Measurements from ENCODE around the gene EEF1AKMT4.

DNA sequence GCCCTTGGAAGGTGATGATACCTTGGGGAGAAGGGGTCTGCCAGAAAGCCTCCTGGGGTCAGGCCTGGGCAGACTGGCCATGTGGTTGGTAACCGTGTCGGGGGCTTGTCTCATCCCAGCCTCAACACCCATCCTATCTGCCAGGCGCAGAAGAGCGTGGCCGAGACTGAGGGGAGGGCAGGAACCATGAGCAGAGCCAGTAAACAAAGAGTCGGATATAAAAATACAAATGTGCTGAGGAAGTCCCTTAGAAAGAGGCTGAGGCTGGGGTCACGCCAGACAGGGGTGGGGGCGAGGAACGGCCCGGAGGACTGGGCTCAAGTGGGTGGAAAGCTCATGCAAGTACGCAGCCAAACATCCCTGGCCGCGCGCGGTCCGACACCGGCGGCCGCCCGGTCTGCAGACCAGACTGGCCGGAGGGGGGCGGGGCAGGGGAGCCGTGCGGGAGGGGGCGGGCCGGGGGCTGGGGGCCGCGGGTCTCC lies 10.0 kb downstream of the EEF1AKMT4 start:
- TF ChIP-seq EZH2 (IDR thresholded peaks at IDR 0.05; ENCODE audit: low read length), result peak; percentile 34
- TF ChIP-seq, protein P1, sequence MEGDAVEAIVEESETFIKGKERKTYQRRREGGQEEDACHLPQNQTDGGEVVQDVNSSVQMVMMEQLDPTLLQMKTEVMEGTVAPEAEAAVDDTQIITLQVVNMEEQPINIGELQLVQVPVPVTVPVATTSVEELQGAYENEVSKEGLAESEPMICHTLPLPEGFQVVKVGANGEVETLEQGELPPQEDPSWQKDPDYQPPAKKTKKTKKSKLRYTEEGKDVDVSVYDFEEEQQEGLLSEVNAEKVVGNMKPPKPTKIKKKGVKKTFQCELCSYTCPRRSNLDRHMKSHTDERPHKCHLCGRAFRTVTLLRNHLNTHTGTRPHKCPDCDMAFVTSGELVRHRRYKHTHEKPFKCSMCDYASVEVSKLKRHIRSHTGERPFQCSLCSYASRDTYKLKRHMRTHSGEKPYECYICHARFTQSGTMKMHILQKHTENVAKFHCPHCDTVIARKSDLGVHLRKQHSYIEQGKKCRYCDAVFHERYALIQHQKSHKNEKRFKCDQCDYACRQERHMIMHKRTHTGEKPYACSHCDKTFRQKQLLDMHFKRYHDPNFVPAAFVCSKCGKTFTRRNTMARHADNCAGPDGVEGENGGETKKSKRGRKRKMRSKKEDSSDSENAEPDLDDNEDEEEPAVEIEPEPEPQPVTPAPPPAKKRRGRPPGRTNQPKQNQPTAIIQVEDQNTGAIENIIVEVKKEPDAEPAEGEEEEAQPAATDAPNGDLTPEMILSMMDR (optimal IDR thresholded peaks at IDR 0.05 in 1 of 3, IDR thresholded peaks at IDR 0.05 in 1 of 3, conservative IDR thresholded peaks at IDR 0.05 in 1 of 3; ENCODE audit: extremely low read depth in 1 of 3, insufficient read depth in 2 of 3, low read length in 3 of 3), result no peak
